HepG2 (cell line): ENCODE data around the gene GATB. TPM values are rescaled to one million over a fixed set of nuclear protein-coding genes. Genes with fewer than 3 reads are reported as not detected.

ENCODE experiments used
- ATAC-seq: fragments of 200-7000 bp; cut with Tn5 transposase; 3 replicates; pipeline ENCODE4 v1.9.1; 2020; ENCODE audit warnings: mild to moderate bottlenecking, moderate library complexity
- BruUV-seq: library from RNA; stranded (reverse); fragments of 400-500 nt; replicated peaks from 2 replicates; lab custom pipeline; 2021; lab: Mats Ljungman, UMichigan
- CTCF ChIA-PET: fragments of 300-600 bp; formaldehyde crosslinking; extraction: SDS; loops from one replicate; lab custom pipeline; 2021; ENCODE audit warnings: low total read pairs, inconsistent platforms, low intra/inter-chr PET ratio; lab: Yijun Ruan, JAX
- POLR2A ChIA-PET: fragments of 350-600 bp; sonication (Branson Sonifier 250); formaldehyde crosslinking; loops from one replicate; lab custom pipeline; 2020; ENCODE audit warnings: antibody characterized with exemption, inconsistent platforms; lab: Yijun Ruan, JAX
- DNase-seq: peaks from one replicate; pipeline ENCODE4 v3.0.0-alpha.2; 2015; ENCODE audit warnings: low spot score
- FAIRE-seq: peaks from 3 replicates; lab custom pipeline; 2011; peaks lifted over from hg19 to GRCh38; lab: Jason Lieb, UNC
- H2AFZ ChIP-seq: one replicate; pipeline ENCODE4 v1.6.1; 2011; ENCODE audit warnings: low read length, inconsistent platforms
- H3K27ac ChIP-seq: fragments of 300-600 bp; 3 replicates; pipeline ENCODE4 v1.8.0; 2011; ENCODE audit warnings: mixed run types, mild to moderate bottlenecking, mixed read lengths, low read length, inconsistent platforms; ENCODE audit not compliant: insufficient read depth; ENCODE audit errors: extremely low read length
- H3K27me3 ChIP-seq, 2 experiments: fragments of 200-600 bp in 1 of 2; 2 replicates in 1 of 2; 3 replicates in 1 of 2; pipeline versions ENCODE4 v1.6.0 to v1.8.0; 2011; ENCODE audit warnings: low read length in 2 of 2, mild to moderate bottlenecking in 2 of 2, moderate library complexity in 2 of 2, inconsistent platforms in 1 of 2; ENCODE audit not compliant: insufficient read depth in 2 of 2, control insufficient read depth in 1 of 2
- H3K36me3 ChIP-seq, 2 experiments: fragments of 200-600 bp in 1 of 2; replicated peaks in 1 of 2; 2 replicates in 1 of 2; 3 replicates in 1 of 2; pipeline versions ENCODE4 v1.5.1 to v1.8.0; 2011; ENCODE audit warnings: low read length in 2 of 2, inconsistent platforms in 1 of 2; ENCODE audit not compliant: insufficient read depth in 2 of 2, control insufficient read depth in 1 of 2
- H3K4me1 ChIP-seq: 2 replicates; pipeline ENCODE4 v1.5.1; 2012; ENCODE audit warnings: low read length, inconsistent platforms; ENCODE audit not compliant: insufficient read depth
- H3K4me2 ChIP-seq: 2 replicates; pipeline ENCODE4 v1.6.0; 2011; ENCODE audit warnings: low read depth, low read length, inconsistent platforms
- H3K4me3 ChIP-seq, 3 experiments: fragments of 200-600 bp in 1 of 3; sonication (generic), shearing (Covaris generic) in 1 of 3; replicated peaks in 1 of 3; 2 replicates each; pipeline ENCODE4 v1.5.1; 2011 to 2016; ENCODE audit warnings: low read length in 3 of 3, inconsistent platforms in 2 of 3, low read depth in 2 of 3, mild to moderate bottlenecking in 2 of 3, control low read depth in 1 of 3, mixed read lengths in 1 of 3; ENCODE audit not compliant: insufficient read depth in 1 of 3
- H3K79me2 ChIP-seq: one replicate; pipeline ENCODE4 v1.6.1; 2011; ENCODE audit warnings: low read length, inconsistent platforms; ENCODE audit not compliant: insufficient read depth
- H3K9ac ChIP-seq: 2 replicates; pipeline ENCODE4 v1.6.0; 2011; ENCODE audit warnings: mild to moderate bottlenecking, low read depth, low read length, inconsistent platforms; ENCODE audit not compliant: insufficient read depth
- H3K9me3 ChIP-seq: 2 replicates; pipeline ENCODE4 v1.5.1; 2012; ENCODE audit warnings: mild to moderate bottlenecking, low read length
- H4K20me1 ChIP-seq: 2 replicates; pipeline ENCODE4 v1.6.0; 2011; ENCODE audit warnings: inconsistent platforms, mild to moderate bottlenecking, low read length, moderate library complexity; ENCODE audit not compliant: insufficient read depth
- ARNT ChIP-seq: fragments of 450-650 bp; IDR thresholded peaks from 2 replicates; pipeline ENCODE4 v1.6.1; 2017
- ELF3 ChIP-seq: IDR thresholded peaks from 2 replicates; pipeline ENCODE4 v1.6.1; 2016; ENCODE audit warnings: missing genetic modification reagents, missing compliant biosample characterization
- KAT7 ChIP-seq: IDR thresholded peaks from 2 replicates; pipeline ENCODE4 v1.6.1; 2018; ENCODE audit warnings: borderline replicate concordance, missing compliant biosample characterization
- KDM6A ChIP-seq: IDR thresholded peaks from 2 replicates; pipeline ENCODE4 v1.6.1; 2016; ENCODE audit warnings: low read depth
- MLX ChIP-seq: IDR thresholded peaks from 2 replicates; pipeline ENCODE4 v1.6.1; 2016
- NCOA2 ChIP-seq: sonication (generic); formaldehyde crosslinking; IDR thresholded peaks from 2 replicates; pipeline ENCODE4 v1.8.0; 2022; ENCODE audit warnings: inconsistent platforms
- PHF20 ChIP-seq: sonication (generic); formaldehyde crosslinking; IDR thresholded peaks from 2 replicates; pipeline ENCODE4 v1.5.0; 2020; ENCODE audit warnings: mild to moderate bottlenecking, missing genetic modification reagents
- RFX5 ChIP-seq: IDR thresholded peaks from 2 replicates; pipeline ENCODE4 v1.6.1; 2011; ENCODE audit warnings: low read depth, low read length, improper control_type of control experiment
- SRF ChIP-seq: IDR thresholded peaks from 2 replicates; pipeline ENCODE4 v1.6.1; 2011; ENCODE audit warnings: mild to moderate bottlenecking, low read depth, low read length, moderate library complexity
- TOE1 ChIP-seq: sonication (generic); formaldehyde crosslinking; IDR thresholded peaks from 2 replicates; pipeline ENCODE4 v1.4.0; 2020; ENCODE audit warnings: mild to moderate bottlenecking, missing genetic modification reagents
- ZMAT5 ChIP-seq: sonication (generic); formaldehyde crosslinking; IDR thresholded peaks from 2 replicates; pipeline ENCODE4 v1.5.0; 2020; ENCODE audit warnings: mild to moderate bottlenecking, low read depth, missing genetic modification reagents, borderline replicate concordance
- ZNF224 ChIP-seq: sonication (generic); formaldehyde crosslinking; IDR thresholded peaks from 2 replicates; pipeline ENCODE4 v1.5.0; 2020; ENCODE audit warnings: mild to moderate bottlenecking, missing genetic modification reagents
- ZNF296 ChIP-seq: sonication (generic); formaldehyde crosslinking; conservative IDR thresholded peaks from 2 replicates; pipeline ENCODE4 v1.5.0; 2020; ENCODE audit warnings: mild to moderate bottlenecking, missing genetic modification reagents
- ZNF3 ChIP-seq: IDR thresholded peaks from 2 replicates; pipeline ENCODE4 v1.7.0; 2017; ENCODE audit warnings: inconsistent platforms
- ZNF33B ChIP-seq: sonication (generic); formaldehyde crosslinking; IDR thresholded peaks from 2 replicates; pipeline ENCODE4 v1.5.1; 2020; ENCODE audit warnings: mild to moderate bottlenecking, missing genetic modification reagents
- ZNF550 ChIP-seq: sonication (generic); formaldehyde crosslinking; IDR thresholded peaks from 2 replicates; pipeline ENCODE4 v1.4.0; 2020; ENCODE audit warnings: mild to moderate bottlenecking, missing genetic modification reagents, borderline replicate concordance
- ZNF740 ChIP-seq: sonication (generic); formaldehyde crosslinking; IDR thresholded peaks from 2 replicates; pipeline ENCODE4 v1.4.0; 2020; ENCODE audit warnings: missing genetic modification reagents
- ZNF772 ChIP-seq: sonication (generic); formaldehyde crosslinking; IDR thresholded peaks from 2 replicates; pipeline ENCODE4 v1.5.0; 2020; ENCODE audit warnings: mild to moderate bottlenecking, missing genetic modification reagents
- ZNF792 ChIP-seq: IDR thresholded peaks from 2 replicates; pipeline ENCODE4 v1.6.1; 2016
- WGBS: methylation state at CpG from one replicate; pipeline ENCODE4 v1.1.6; 2017; ENCODE audit warnings: low lambda C conversion rate; 5-methylcytosine and 5-hydroxymethylcytosine counted together
- in situ Hi-C: cut with HindIII; loops from 2 replicates; pipeline ENCODE4 v1.10.0; 2017; ENCODE audit warnings: low pct_unique_long_range_greater_than_20kb; ENCODE audit not compliant: extremely low pct_ligation_motif_present
- intact Hi-C: fragments of 100-400 bp; cut with micrococcal nuclease; formaldehyde crosslinking; loops from one replicate; pipeline ENCODE4 v1.10.0; 2022; ENCODE audit not compliant: unreplicated experiment
- polyA plus RNA-seq, 8 experiments: library from polyadenylated mRNA; depleted of rRNA in 3 of 8; stranded (reverse) in 7 of 8; unstranded in 1 of 8; fragments of >200 nt; fragmentation: Illumina TruSeq in 4 of 8; extraction: Trizol in 4 of 8; gene quantifications; 2 replicates each; pipeline versions ENCODE4 v1.2.1 to v1.2.3, GENCODE V29; 2011 to 2016; ENCODE audit warnings: low read depth in 4 of 8, missing spikeins in 1 of 8, mixed read lengths in 1 of 8; ENCODE audit not compliant: insufficient read depth in 1 of 8
- total RNA-seq, 5 experiments: library from RNA; depleted of rRNA; stranded (reverse); fragments of >200 nt; fragmentation: Illumina TruSeq; extraction: Trizol; gene quantifications; 2 replicates each; pipeline ENCODE4 v1.2.3, GENCODE V29; 2016; ENCODE audit warnings: low read depth in 1 of 5

The GATB gene
- total and polyA plus RNA-seq, 2 of the 13 experiments (the other 11 are each of a cell fraction or from before 2014, with no cell fraction given): 32.3 to 32.4 TPM

GRCh38 chr4:151665022-151665784 lies 95.6 kb downstream of the GATB start (continued):
- TF ChIP-seq TOE1 (CRISPR knock-in tag) (no peak), PHF20 (CRISPR knock-in tag) (no peak), ZNF740 (no peak), MLX (CRISPR knock-in tag) (no peak), ZNF33B (CRISPR knock-in tag) (no peak), ZNF296 (CRISPR knock-in tag) (no peak)

DNA sequence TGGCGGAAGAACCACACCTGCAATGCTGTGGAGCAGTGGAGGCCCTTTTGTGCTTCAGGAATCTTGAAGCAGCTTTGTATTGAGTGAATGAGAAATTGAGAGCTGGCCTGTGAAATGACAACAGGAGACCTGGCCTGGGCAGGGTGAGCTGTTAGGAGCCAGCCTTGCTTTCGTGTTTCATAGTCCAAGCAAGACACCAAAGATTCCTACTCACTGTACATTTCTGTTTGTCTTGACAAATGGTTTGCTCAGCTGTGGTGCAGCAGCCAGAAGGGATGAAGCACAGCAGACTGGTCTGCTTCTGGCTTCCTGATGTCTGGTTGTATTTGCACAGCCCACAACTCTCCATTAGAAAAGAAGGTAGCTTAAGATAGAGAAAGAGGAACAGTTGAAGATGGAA lies 96.5 kb downstream of the GATB start:
- no peaks in the 10 kb centered on the region for H3K27me3 ChIP-seq
- 94% methylated on average over 2 of the region's 2 CpGs for WGBS
- 0 out of 5 replicates have a peak, but pooled peaks cover 0 to 5% of the 10 kb centered on the region in 2 experiments for H3K36me3 ChIP-seq
- CTCF ChIA-PET: no interaction called here
- H3K4me2 ChIP-seq: no peak overlapping the region
- no peak overlapping the region for H2AFZ ChIP-seq
- no peak overlapping the region for H3K4me3 ChIP-seq
- intact Hi-C loops: no loop called here
- no peak for TF ChIP-seq KDM6A (CRISPR knock-in tag)
- no peak for TF ChIP-seq ZNF550 (CRISPR knock-in tag)
- TF ChIP-seq ELF3: no peak
- TF ChIP-seq SRF: no peak
- TF ChIP-seq ARNT: no peak
- no peak for TF ChIP-seq ZNF792
- TF ChIP-seq ZMAT5: no peak
- TF ChIP-seq ZNF3 (CRISPR knock-in tag): no peak
- no peak for TF ChIP-seq ZNF224 (CRISPR knock-in tag)
- TF ChIP-seq NCOA2: no peak
- no peak for TF ChIP-seq ZNF772
- no peak for TF ChIP-seq KAT7 (CRISPR knock-in tag)
- TF ChIP-seq RFX5: no peak
- TF ChIP-seq, all 625 proteins: peak for 0
- Histone ChIP-seq H3K9me3 (no peaks in the 10 kb centered on the region), H4K20me1 (no peaks in the 10 kb centered on the region), H3K9ac (no peak overlapping the region), H3K4me1 (no peaks in the 10 kb centered on the region), H3K79me2 (no peaks in the 10 kb centered on the region), H3K27ac (no peak overlapping the region)
- POLR2A ChIA-PET: no interaction called here
- FAIRE-seq (no peak), ATAC-seq (peak; percentile 32; the same call in 1 of the 3 replicates), DNase-seq (no peak)
- no TSS peak for BruUV-seq
- in situ Hi-C loops: no loop called here
